ENCODE measurements around the gene C17orf67. TPM values are rescaled to one million over a fixed set of nuclear protein-coding genes. Genes with fewer than 3 reads are reported as not detected.

C17orf67 gene
- total RNA-seq, 1 experiment from 2014 or later: 4.6 TPM

DNA sequence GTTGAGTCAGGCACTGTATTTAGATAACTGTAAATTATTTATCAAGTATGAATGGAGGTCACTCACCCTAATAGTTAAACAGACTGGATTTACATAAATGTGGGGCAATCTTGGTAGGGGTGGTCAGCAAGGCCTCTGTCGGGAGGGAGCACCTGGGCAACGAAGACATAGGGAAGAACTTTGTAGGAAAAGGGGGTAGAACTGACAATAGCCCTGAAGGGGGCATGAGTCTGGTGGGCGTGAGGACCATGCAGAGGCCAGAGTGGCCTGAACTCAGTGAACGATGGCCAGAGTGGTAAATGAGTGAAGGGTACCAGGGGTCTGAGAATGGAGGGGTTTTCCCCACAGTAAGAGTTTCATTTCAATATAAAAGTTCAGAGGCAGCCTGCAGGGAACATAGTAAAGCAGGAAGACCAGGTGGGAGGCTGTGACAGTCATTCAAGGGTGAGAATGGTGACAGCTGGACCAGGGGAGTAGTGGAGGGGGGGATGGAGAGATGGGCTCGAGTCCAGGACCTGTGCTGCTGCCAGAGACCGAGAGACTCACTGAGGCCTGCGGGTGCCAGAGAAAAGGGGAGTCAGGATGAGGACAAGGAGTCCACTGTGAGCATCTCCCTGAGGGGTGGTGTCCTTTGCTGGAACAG is 2.9 kb downstream of the C17orf67 start:
- no peak for DNase-seq
- Mint-ChIP-seq H3K9me3 (ENCODE audit: low read depth, unreplicated experiment) (no peaks in the 10 kb centered on the region), H3K4me1 (ENCODE audit: low read depth, unreplicated experiment) (peaks cover 26% of the 10 kb centered on the region), H3K4me3 (ENCODE audit: low read depth, unreplicated experiment) (peak overlapping the region; percentile 4), H3K27ac (ENCODE audit: unreplicated experiment) (peak overlapping the region; percentile 12), H3K27me3 (ENCODE audit: unreplicated experiment) (no peaks in the 10 kb centered on the region), H3K36me3 (ENCODE audit: insufficient read depth, unreplicated experiment) (peaks cover 60% of the 10 kb centered on the region)
- CTCF ChIA-PET: no interaction called here
- intact Hi-C loops (cut with micrococcal nuclease; ENCODE audit: unreplicated experiment): no loop called here
- TF ChIP-seq, protein P1, sequence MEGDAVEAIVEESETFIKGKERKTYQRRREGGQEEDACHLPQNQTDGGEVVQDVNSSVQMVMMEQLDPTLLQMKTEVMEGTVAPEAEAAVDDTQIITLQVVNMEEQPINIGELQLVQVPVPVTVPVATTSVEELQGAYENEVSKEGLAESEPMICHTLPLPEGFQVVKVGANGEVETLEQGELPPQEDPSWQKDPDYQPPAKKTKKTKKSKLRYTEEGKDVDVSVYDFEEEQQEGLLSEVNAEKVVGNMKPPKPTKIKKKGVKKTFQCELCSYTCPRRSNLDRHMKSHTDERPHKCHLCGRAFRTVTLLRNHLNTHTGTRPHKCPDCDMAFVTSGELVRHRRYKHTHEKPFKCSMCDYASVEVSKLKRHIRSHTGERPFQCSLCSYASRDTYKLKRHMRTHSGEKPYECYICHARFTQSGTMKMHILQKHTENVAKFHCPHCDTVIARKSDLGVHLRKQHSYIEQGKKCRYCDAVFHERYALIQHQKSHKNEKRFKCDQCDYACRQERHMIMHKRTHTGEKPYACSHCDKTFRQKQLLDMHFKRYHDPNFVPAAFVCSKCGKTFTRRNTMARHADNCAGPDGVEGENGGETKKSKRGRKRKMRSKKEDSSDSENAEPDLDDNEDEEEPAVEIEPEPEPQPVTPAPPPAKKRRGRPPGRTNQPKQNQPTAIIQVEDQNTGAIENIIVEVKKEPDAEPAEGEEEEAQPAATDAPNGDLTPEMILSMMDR (IDR thresholded peaks at IDR 0.05; ENCODE audit: unreplicated experiment): no peak
- no TSS peak for BruUV-seq (replicated peaks)

DNA sequence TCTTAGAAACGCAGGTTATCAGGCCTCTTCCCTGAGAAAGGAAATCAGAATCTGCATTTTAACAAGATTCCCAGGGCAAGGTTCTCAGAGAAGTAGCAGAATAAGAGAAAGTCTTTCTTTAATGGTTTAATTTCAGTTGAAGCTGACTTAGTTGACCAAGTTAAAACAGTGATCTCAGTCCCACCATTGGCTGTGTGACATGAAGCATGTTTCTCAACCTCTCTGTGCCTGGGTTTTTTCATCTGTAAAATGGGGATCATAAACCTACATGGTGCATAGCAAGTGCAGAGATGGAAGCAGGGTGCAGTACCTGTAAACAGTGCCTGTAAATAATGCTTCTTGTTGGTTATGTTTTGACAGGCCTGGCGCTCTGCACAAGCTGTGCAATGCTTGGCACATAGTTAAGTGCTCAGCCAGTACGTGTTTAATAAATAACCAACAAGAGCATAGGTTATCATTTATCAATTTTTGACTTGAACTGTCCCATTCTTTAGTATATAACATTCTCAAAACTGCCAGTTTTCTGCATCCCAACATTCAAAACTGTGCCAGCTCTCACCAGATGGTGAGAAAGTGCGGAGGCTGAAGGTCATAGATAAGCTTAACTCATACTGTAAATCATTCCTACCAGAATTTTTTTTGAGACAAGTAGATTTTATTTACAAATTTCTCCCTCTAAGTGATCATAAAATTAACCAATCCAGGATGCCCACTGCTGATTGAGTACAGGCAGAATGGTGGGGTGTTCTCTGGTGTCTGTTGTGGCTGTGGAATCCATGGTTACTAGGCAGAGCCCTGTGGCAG is 6.9 kb downstream of the C17orf67 start:
- Mint-ChIP-seq H3K9me3 (ENCODE audit: low read depth, unreplicated experiment) (no peaks in the 10 kb centered on the region), H3K4me3 (ENCODE audit: low read depth, unreplicated experiment) (no peak overlapping the region), H3K27me3 (ENCODE audit: unreplicated experiment) (no peaks in the 10 kb centered on the region), H3K36me3 (ENCODE audit: insufficient read depth, unreplicated experiment) (peaks cover 30% of the 10 kb centered on the region), H3K27ac (ENCODE audit: unreplicated experiment) (no peak overlapping the region), H3K4me1 (ENCODE audit: low read depth, unreplicated experiment) (peaks cover 14% of the 10 kb centered on the region)
- CTCF ChIA-PET: no interaction called here
- no TSS peak for BruUV-seq (replicated peaks)
- TF ChIP-seq, protein P1 (IDR thresholded peaks at IDR 0.05; ENCODE audit: unreplicated experiment): no peak
- intact Hi-C loops (cut with micrococcal nuclease; ENCODE audit: unreplicated experiment): no loop called here
- DNase-seq: no peak

DNA sequence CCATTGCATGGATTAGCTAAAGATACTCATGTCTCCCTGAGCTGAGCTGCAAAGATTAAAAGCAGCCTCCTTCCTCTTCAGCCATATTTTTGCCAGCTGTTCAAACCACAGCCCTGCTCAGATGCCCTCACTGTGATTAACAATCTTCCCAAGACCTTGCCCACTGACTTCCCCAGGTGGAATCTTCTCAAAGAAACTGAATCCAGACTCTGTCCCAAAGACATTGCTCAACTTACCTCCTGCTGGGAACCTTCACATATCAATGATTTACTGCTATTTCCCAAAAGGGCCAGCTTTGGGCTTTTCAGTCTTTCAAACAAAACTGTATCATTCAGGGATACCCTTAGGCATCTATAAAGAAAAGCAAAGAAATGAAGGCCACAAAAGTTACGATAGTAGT is 9.2 kb downstream of the C17orf67 start:
- Mint-ChIP-seq H3K27ac (ENCODE audit: unreplicated experiment) (no peak overlapping the region), H3K27me3 (ENCODE audit: unreplicated experiment) (no peaks in the 10 kb centered on the region), H3K9me3 (ENCODE audit: low read depth, unreplicated experiment) (no peaks in the 10 kb centered on the region), H3K4me3 (ENCODE audit: low read depth, unreplicated experiment) (no peak overlapping the region), H3K4me1 (ENCODE audit: low read depth, unreplicated experiment) (peaks cover 7% of the 10 kb centered on the region), H3K36me3 (ENCODE audit: insufficient read depth, unreplicated experiment) (peaks cover 12% of the 10 kb centered on the region)
- intact Hi-C loops (cut with micrococcal nuclease; ENCODE audit: unreplicated experiment): no loop called here
- TF ChIP-seq, protein P1 (IDR thresholded peaks at IDR 0.05; ENCODE audit: unreplicated experiment): no peak
- BruUV-seq (replicated peaks): no TSS peak
- CTCF ChIA-PET: interaction anchor here (1.1 kb wide), 1 partner anchor 27 kb away, joined by 3 read pairs; no protein-coding TSS in a partner anchor
- DNase-seq: no peak

DNA sequence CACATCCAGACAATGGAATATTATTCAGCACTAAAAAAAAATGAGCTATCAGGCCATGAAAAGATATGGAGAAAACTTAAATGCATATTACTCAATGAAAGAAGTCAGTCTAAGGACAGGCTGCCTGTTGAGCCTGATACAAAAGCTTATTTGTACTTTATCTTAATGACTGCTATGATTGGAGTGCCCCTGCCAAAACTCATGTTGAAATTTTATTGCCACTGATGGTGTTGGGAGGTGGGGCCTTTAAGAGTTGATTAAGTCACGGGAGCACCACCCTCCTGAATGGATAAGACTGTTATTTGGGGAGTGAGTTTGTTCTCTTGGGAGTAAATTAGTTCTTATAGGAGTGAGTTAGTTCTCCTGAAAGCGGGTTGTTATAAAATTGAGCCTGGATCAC is 9.9 kb downstream of the C17orf67 start:
- no TSS peak for BruUV-seq (replicated peaks)
- CTCF ChIA-PET: interaction anchor here (1.1 kb wide), 1 partner anchor 27 kb away, joined by 3 read pairs; no protein-coding TSS in a partner anchor

More for the DNA sequence above, 9.9 kb downstream of the C17orf67 start:
- peaks cover 12% of the 10 kb centered on the region for H3K4me1 Mint-ChIP-seq (ENCODE audit: low read depth, unreplicated experiment)
- peaks cover 5% of the 10 kb centered on the region for H3K36me3 Mint-ChIP-seq (ENCODE audit: insufficient read depth, unreplicated experiment)
- H3K27ac Mint-ChIP-seq (ENCODE audit: unreplicated experiment): no peak overlapping the region
- TF ChIP-seq, protein P1 (IDR thresholded peaks at IDR 0.05; ENCODE audit: unreplicated experiment): no peak
- no peaks in the 10 kb centered on the region for H3K27me3 Mint-ChIP-seq (ENCODE audit: unreplicated experiment)
- no peak for DNase-seq
- H3K9me3 Mint-ChIP-seq (ENCODE audit: low read depth, unreplicated experiment): no peaks in the 10 kb centered on the region
- intact Hi-C loops (cut with micrococcal nuclease; ENCODE audit: unreplicated experiment): no loop called here
- H3K4me3 Mint-ChIP-seq (ENCODE audit: low read depth, unreplicated experiment): no peak overlapping the region
